Ishikawa (cell line): ENCODE data around the gene ADAMTS4.

Experiments used
- CEBPB ChIP-seq: IDR thresholded peaks from 2 replicates; pipeline ENCODE4 v1.6.1; 2012
- CREB1 ChIP-seq: IDR thresholded peaks from 2 replicates; pipeline ENCODE4 v1.6.1; 2012; ENCODE audit warnings: low read depth
- EGR1 ChIP-seq: IDR thresholded peaks from 2 replicates; pipeline ENCODE4 v1.6.1; 2012
- EP300 ChIP-seq: IDR thresholded peaks from 2 replicates; pipeline ENCODE4 v1.6.1; 2012; ENCODE audit warnings: borderline replicate concordance
- FOXM1 ChIP-seq: IDR thresholded peaks from 2 replicates; pipeline ENCODE4 v1.6.1; 2012; ENCODE audit warnings: low read depth, borderline replicate concordance
- NFIC ChIP-seq: IDR thresholded peaks from 2 replicates; pipeline ENCODE4 v1.6.1; 2012
- RAD21 ChIP-seq: IDR thresholded peaks from 2 replicates; pipeline ENCODE4 v1.6.1; 2012; ENCODE audit warnings: low read depth
- REST ChIP-seq: IDR thresholded peaks from 2 replicates; pipeline ENCODE4 v1.6.1; 2012; ENCODE audit warnings: low read depth, mild to moderate bottlenecking
- TAF1 ChIP-seq: IDR thresholded peaks from 2 replicates; pipeline ENCODE4 v1.6.1; 2012; ENCODE audit warnings: low read depth, mild to moderate bottlenecking
- TCF12 ChIP-seq: IDR thresholded peaks from 2 replicates; pipeline ENCODE4 v1.6.1; 2012; ENCODE audit warnings: low read depth
- TEAD4 ChIP-seq: IDR thresholded peaks from 2 replicates; pipeline ENCODE4 v1.6.1; 2012
- USF1 ChIP-seq: IDR thresholded peaks from 2 replicates; pipeline ENCODE4 v1.6.1; 2012
- YY1 ChIP-seq: IDR thresholded peaks from 2 replicates; pipeline ENCODE4 v1.6.1; 2012; ENCODE audit warnings: low read depth
- ZBTB7A ChIP-seq: IDR thresholded peaks from 2 replicates; pipeline ENCODE4 v1.6.1; 2012; ENCODE audit warnings: low read depth
- TF ChIP-seq, protein P1 (sequence below): IDR thresholded peaks from 2 replicates; pipeline ENCODE4 v1.6.1; 2012

ADAMTS4 gene

GRCh38 chr1:161229896-161230295, 31.0 kb upstream of the ADAMTS4 start:
- TF ChIP-seq TCF12 (no peak), TEAD4 (no peak), CREB1 (no peak), REST (no peak), EGR1 (no peak), RAD21 (peak; percentile 12; the same call in 1 of the 2 replicates), CEBPB (no peak)

- no peak for TF ChIP-seq TAF1
- TF ChIP-seq NFIC = no peak
- TF ChIP-seq EGR1 = no peak
- TF ChIP-seq REST = no peak
- TF ChIP-seq CEBPB = no peak
- no peak for TF ChIP-seq TEAD4
- no peak for TF ChIP-seq RAD21
- TF ChIP-seq, protein P1, sequence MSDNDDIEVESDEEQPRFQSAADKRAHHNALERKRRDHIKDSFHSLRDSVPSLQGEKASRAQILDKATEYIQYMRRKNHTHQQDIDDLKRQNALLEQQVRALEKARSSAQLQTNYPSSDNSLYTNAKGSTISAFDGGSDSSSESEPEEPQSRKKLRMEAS = no peak
- no peak for TF ChIP-seq EP300
- TF ChIP-seq TCF12 = no peak
- TF ChIP-seq USF1 = no peak
- no peak for TF ChIP-seq YY1
- no peak for TF ChIP-seq ZBTB7A
- no peak for TF ChIP-seq CREB1
These were observed 29.2 kb upstream of the ADAMTS4 start for GRCh38 chr1:161228032-161228431.

- TF ChIP-seq RAD21 = peak; percentile 78
- no peak for TF ChIP-seq CEBPB
These were observed 28.5 kb upstream of the ADAMTS4 start for GRCh38 chr1:161227196-161227871.

- no peak for TF ChIP-seq USF1
- no peak for TF ChIP-seq EP300
- TF ChIP-seq TCF12 = no peak
- TF ChIP-seq, protein P1 = no peak
- TF ChIP-seq YY1 = no peak
- TF ChIP-seq NFIC = no peak
- no peak for TF ChIP-seq RAD21
- TF ChIP-seq TAF1 = no peak
- no peak for TF ChIP-seq EGR1
- no peak for TF ChIP-seq CEBPB
- TF ChIP-seq CREB1 = no peak
These were observed 27.9 kb upstream of the ADAMTS4 start for GRCh38 chr1:161226759-161227158.

DNA sequence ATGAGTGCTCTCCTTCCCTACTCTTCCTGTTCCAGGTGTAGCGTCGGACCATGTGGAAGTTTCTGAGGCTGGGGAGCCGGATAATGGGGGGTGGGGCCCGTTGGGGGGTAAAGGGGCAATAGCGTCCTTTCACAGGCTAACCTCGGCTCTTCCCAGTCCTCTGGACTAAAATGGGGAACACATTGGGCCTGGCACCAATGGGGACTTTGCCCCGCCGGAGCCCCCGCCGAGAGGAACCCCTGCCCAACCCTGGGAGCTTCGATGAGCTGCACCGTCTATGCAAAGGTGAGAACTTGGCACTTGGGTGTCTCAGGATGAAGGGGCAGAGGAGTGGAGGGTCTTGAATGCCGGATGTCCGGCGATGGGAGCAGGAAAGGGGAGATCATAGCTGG, 27.5 kb upstream of the ADAMTS4 start:
- TF ChIP-seq TCF12 = no peak
- TF ChIP-seq TAF1 = no peak
- no peak for TF ChIP-seq EGR1
- no peak for TF ChIP-seq EP300
- TF ChIP-seq TEAD4 = no peak
- no peak for TF ChIP-seq RAD21
- no peak for TF ChIP-seq REST
- TF ChIP-seq FOXM1 = no peak
- no peak for TF ChIP-seq CEBPB
